COR-L47 (cell line): ENCODE results near the gene PLCB1.

Experiments
- DNase-seq: peaks from one replicate; lab custom pipeline; 2025; lab: John Stamatoyannopoulos, UW

The PLCB1 gene

DNA sequence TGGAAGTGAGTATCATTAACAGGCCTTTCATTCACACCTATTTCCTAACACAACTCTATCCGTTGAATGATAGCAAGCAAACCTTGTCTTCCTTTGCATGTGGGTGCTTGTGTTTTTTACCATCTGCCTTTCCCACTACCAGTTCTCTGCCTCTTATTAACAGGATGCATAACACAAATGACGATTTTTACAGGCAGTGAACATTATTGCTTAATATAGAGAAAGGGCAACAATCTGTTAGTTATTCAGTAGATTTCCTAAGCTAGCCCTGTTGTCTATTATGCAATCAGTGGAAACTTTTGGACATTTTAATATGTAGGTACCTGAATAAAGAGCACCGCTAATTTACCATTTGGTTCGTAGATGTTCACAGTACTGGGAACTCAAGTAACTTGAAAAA is 588.0 kb downstream of the PLCB1 start:
- no peak for DNase-seq

DNA sequence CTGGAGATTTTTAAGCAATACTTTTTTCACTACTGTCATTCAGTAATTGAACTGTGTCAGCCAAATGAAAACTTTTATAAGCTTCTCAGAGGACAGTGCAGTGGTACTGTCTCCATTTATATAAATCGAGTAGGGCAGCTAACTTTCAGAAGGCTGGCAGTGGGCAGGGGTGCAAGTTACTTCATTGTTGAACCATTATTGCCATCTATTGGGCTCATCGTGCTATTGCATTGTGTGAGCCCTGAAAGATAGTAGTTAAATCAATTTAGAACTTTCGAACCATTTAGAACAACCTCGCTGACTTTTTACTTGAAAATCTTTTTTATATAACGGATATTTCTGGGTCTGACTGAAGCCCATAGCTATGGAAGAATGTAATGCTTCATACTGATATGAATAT is 589.0 kb downstream of the PLCB1 start:
- peak; percentile 69 for DNase-seq

DNA sequence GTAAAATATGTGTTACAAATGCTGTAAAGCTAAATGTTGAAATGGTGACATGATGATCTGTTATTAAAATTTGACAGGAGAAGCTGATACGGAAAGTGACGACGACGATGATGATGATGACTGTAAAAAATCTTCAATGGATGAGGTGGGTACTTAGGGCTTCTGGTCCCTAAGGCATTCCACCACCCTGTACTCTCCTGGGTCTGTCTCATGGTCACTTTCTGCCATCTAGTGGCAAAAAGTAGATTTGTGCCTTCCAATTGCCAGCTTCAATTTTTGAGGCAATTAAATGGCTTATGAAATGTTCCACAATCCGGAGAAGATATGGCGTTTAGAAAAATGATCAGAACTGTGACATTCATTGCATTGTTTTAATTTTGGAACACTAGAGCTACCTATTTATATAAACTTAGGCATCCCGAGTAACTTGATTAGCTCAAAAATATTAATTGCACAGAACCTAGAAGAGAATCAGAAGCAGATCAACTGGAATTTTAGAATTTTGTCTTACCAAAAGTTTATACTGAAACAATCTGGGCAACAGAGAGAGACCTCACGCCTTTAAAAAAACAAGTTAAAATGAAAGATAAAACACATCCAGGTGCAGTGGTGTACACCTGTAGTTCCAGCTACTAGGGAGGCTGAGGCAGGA is 590.3 kb downstream of the PLCB1 start:
- peak; percentile 50 for DNase-seq

DNA sequence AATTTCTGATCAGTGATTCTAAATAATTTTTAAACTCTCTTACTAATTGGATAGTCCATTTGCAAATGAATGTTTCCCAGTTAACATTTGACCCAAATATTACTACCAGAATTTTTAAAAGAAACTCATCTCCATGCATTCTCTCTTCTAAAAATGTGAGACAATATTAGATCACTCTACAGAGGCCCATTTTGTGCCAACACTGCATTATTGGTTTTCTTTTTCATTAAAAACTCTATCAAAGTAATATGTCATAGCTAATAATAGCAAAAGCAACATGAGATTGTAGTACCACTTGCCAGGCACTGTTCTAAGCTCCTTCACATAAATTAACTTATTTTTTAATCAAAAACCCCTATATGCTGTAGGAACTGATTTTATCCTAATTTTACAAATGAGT is 591.2 kb downstream of the PLCB1 start:
- no peak for DNase-seq

DNA sequence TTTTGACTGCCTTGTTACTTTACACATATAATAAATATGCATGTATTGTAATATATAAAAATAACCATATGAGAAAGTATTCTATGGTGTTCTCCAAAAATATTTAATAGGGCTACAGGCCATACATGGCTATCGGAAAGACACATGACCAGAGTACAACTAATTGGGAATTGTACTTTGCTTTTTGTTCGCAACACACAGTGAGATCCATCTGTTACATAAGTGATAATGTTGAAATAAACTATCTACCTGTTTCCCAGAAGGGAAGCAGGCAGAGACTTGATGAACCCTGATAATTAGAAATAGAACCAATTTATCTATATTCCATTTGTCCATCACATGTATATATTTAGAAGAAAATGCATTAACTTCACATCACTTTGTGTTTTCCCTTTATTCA is 592.8 kb downstream of the PLCB1 start:
- DNase-seq, result no peak

DNA sequence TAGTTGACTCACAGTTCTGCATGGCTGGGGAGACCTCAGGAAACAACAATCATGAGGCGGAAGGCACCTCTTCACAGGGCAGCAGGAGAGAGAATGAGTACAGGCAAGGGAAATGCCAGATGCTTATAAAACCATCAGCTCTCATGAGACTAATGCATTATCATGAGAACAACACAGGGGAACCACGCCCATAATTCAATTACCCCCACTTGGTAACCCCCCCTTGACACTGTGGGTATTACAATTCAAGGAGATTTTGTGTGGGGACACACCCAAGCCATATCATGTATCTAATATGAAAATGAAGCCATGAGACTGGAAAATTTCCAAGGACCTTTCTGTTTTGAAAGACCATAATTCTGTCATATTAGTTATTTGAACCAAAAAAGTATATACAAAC is 594.4 kb downstream of the PLCB1 start:
- DNase-seq, result no peak

DNA sequence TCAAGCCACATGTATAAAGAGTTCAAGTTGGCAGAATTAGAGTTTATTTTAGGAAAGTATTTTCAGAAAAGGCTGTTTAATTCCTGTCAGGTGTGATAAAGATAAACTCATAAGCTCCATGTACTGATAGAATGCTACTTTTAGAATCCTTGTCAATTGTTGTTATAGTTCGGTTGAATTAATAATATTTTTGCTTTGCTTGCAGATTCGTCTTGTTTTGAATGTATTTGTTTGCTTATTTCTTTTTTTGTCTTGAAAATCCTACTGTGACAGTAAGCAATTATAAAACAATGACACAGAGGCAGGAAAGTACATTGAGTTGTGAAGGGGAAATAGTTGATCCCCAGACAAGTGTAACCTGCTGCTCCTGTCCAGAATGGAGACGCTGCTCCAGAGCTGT is 602.9 kb downstream of the PLCB1 start:
- no peak for DNase-seq

DNA sequence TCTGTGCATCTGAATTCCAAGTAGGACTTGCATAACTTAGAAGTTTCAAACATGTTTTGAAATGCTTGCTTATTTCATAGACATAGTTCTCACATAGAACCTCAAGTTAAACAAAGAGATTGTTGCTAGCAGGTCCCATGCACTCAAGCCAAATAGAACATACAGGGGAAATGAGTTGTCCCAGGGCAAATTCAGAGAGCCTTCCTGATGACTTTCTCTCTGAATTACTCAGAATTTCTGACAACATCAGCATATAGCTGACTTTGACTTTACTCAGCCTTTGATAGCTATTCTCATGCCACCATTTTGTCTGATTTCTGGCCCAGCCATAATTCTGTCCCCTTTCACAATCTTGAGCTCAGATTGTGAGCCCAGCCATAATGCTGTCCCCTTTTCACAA is 603.6 kb downstream of the PLCB1 start:
- no peak for DNase-seq

DNA sequence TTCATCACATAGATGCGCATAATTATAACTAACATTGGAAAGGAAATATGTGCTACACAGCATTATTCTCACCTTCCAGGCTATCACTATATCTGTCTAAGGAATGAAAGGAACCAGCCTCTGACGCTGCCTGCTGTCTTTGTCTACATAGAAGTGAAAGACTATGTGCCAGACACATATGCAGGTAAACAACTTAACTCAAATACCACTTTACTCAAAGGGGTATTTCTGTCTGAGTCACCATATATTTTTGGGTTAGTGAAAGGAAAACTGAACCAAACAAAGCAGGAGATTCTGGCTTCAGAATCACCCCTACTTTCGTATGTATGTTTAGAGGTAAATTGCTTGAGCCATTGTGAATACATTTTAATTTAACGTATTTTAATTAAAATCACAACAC is 608.2 kb downstream of the PLCB1 start:
- no peak for DNase-seq

DNA sequence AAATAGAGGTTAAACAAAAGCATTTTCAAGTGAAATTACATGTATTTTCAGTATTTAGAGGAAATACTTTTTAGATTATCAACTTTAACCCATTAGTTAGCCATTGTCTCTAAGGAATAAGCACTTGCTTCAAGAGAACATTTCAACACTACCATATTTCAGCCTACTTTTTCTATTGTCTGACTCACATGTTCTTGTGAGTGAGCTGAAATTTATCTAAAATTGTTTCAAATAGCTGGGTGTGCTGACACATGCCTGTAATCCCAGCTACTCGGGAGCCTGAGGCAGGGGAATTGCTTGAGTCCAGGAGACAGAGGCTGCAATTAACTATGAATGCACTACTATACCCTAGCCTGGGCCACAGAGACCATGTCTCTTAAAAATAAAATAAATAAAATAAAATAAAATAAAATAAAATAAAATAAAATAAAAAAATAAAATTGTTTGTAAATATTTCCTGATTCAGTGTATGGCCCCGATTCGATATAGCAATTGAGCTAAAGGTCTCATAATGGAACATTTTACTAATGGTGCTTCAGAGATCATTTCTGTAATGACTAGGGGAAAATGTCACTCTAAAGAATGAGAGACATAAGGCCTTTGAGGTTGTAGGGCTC is 612.3 kb downstream of the PLCB1 start:
- no peak for DNase-seq

DNA sequence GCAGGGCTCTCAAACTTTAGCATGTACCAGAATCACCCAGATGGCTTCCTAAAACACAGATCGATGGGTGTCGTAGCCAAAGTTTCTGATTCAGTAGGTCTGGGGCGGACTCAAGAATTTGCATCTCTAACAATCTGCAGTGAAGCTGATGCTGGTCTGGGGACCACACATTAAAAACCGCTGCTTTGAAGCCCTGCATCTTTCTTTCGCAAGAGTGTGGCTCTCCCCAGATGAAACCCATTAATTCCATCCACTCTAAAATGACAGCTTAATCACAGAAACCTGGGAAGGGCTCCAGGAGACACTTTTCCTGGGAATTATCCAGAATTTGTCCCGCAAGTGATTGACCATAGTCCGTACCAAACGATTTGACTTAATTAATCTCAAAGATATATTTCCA is 617.0 kb downstream of the PLCB1 start:
- no peak for DNase-seq

DNA sequence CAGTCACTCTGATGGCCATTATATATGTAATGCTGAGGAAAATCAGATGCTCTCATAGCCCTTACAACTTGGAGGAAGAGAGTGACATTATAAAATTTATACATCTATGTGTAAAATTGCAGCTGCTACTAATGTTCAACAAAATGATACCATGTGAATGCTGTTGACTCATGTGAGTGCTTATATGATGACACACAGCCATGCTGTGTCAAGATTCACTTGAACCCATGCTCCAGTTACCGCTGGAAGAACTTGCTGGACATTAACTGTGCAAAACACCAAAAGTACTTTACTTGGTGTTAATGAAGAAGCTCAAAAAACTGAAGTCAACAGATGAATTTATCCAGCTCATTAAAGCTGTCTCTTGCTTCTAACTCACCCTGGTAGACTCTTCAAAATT is 617.9 kb downstream of the PLCB1 start:
- no peak for DNase-seq

DNA sequence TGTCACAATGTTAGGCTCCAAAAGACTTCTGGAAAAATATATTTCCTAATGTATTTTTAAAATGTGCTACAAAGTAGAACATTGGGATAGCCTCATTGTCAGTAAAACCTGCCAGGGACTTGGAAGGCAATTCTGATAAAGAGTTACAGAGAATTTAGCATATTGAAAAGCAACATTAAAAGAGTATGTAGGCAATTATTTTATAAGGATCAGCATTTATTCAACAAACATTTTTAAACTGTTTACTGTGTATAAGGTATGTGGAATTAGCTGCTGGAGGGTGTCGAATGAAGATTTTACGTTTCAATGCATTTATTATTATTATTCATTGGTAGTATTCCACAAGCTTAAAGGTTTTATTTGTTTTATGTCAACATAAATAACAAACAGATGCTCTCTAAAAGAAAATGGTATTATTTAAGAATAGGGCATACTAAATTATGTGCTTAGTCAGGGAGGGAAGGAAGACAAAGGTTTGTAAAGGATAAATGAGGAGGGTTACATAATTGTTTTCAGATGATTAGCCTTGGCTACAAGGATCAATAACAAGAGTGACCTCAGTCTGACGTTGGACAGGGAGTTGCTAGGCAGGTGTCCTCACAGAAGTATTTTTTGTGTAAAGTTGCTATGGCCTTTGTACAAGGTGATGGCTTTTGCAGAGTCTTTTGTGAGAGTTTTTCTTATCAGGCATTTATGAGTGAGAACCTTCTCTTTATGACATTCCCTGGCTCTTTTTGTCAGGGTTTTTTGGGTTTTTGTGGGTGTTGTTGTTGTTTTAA is 623.5 kb downstream of the PLCB1 start:
- no peak for DNase-seq

DNA sequence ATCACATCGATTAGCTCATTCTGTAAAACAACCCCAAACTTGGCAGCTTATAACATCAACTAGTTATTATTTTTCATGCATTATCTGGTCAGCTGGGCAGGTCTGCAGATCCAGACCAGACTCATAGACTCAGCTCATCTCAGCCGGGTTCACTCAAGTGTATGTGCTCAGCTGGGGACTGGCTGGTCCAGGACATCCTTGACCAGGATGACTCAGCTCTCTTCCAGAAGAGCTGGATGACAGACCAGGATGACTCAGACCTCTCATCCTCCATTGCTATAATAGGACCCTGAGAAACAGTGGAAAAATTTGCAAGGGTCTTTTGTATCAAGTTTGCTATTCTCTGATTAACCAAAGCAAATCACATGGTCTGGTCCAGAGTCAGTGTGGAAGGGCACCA is 624.3 kb downstream of the PLCB1 start:
- no peak for DNase-seq

DNA sequence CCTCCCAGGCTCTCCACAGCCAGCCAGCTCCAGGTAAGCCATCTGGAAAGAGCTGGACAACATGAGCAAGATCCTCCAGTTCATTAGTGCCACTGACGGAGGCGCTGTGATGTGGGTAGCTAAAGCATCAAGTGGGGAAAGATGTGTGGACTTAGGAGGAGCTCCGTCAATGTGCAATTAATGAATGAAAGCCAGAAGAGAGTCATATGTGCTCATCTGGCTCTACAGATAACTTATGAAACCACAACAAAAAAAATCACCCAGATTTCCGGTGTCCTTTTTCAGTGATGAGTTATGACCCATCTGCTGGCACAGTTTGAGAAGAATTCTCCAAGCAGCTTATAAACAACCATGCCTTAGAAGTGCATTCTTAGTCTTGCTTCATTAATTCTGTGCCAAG is 625.1 kb downstream of the PLCB1 start:
- DNase-seq, result no peak

DNA sequence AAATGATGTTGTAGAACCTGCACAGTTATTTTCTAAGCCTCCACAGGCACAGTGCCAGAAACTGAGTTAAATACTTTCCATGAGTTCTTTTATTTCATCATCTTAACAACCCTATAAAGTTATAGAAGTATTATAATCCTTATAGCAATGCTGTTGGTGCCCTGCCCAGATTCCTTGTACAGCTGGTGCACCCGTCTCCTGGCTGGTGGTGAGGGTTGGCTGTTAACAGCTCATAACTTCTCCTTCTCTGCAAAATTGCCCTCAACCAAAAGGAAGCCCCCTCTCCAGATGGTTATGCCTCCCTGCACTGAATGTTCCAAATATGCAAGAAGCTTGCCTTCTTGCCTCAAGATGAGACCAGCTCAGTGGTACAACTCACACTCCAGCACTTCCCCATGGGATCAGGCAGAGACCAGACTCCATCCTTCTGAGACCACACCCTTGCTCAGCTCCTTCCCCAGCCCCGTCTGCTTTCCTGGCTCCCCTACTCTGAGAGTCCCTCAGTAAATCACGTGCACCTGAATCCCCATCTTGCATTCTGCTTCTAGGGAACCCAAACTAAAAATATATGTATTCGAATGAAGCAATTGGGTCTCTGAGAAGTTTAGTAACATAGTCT is 632.4 kb downstream of the PLCB1 start:
- no peak for DNase-seq

DNA sequence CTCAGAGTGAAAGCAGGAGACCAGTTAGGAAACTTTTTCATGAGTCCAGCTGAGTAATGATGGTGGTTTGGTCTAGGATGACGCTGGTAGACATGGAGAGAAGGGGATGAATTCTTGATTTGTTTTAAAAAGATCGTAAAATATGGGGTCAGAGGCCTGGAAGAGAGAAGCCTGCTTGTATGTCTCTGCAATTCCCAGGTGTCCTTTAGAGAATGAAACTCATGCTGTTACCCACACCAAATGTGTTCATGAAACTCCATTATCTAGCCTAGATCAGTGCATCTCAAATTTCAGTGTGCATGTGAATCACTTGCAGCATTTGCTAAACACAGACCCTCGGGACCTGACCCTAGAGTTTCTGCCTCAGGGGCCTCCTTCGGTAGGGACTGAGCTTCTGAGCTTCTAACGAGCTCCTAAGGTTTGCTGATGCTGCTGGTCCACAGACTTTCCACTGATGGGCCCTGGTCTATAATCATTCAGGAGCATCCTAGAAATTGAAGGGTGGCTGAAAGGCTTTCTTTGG is 634.9 kb downstream of the PLCB1 start:
- DNase-seq, result no peak

DNA sequence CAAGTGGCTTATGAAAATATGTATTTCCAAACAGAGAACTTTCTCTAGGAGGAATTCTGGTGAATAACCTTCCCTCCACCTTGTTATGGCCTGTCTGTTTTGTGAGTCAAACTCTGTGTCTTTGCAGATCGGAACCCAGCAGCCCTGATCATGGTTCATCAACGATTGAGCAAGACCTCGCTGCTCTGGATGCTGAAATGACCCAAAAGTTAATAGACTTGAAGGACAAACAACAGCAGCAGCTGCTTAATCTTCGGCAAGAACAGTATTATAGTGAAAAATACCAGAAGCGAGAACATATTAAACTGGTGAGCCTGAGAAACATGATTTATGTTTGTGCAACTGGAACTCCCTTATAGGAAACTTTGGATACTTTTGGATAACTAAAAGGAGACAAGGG is 642.3 kb downstream of the PLCB1 start:
- no peak for DNase-seq

DNA sequence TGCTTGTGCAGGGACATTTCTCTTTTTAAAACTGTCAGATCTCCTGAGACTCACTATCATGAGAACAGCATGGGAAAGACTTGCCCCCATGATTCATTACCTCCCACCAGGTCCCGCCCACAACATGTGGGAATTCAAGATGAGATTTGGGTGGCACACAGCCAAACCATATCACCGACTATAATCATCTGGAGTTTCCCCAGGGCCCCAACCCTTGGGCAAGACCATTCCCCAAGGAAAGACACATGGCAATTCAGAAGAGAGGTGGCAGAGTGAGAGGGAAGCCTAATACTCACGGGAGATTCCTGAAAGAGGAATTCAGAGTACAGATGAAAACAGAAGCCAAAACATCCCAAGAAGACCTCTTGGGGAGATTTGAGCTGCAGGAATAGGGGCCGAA is 645.8 kb downstream of the PLCB1 start:
- no peak for DNase-seq

DNA sequence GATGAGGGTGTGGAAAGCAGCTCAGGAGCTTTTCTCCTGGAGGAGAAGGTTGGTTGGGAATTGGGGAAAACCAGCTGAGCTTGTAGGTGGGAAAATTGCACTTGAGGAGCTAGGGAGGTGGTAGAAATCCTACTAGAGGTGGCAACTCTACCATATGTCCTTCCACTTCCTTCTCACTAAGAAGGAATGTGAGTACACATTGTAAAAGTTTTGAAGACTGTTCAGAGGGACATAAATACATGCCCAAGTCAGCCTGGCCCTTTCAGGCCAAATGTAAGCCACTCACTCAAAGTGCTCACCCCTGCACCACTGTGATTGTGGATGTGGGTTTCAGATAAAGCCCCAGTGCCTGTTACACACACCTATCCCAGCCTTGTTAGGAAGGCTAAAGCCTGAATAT is 646.3 kb downstream of the PLCB1 start:
- DNase-seq, result no peak

DNA sequence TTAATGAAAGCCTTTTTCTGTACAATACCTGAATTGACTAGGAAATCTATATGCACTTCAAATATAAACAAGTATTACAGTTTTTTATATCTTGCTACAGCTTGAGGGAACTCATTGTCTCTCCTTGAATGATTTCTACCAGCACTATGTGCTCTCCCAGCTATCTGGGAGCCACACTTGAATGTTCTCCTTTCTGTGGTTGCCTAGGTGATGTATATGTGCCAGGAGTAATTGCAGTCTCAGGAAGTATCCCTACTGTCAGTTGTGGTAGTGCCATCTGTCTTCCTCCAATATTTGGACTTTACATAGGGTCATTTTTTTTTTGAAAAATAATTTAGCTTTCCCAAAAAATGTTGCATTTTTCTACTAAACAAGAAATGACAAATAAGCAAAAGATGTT is 648.8 kb downstream of the PLCB1 start:
- DNase-seq, result peak; percentile 7

DNA sequence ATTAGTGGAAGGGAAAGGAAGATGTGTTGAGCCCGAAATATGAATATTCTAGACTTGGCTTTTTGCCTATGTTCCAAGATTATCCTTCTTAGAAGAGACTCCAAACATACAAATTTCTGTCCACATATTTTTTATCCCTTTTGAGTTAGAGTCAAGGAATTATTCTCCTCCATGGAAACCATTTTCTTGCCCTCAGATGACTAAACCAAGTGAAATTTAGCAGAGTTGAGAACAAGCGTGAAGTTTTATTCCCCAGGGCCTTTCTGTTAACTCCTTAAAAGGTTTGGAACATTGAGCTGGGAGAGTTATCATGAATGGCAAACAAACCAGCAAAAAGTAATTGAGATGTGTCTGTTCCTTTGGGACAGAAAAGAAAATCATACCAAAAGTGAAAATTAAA is 650.7 kb downstream of the PLCB1 start:
- no peak for DNase-seq

DNA sequence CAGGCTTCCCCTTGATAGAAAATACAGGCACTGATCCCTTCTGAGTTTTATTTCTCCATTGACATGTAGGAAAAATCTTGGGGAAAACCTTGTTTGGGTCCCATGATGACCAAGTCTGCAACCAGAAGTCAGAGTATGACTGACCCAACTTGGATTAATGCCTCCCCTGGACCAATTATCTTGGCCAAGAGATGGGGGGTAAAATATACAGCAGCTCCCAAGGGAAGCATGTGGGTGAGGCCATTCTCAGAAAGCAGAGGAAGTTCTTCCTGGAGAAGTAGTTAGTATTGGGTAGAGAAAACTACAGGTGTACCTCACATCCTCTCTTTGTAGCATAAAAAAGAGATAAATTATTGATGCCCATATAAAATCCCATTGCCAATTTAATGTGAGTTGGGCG is 651.7 kb downstream of the PLCB1 start:
- no peak for DNase-seq
